Measurements from ENCODE around the gene OLA1. TPM values are rescaled to one million over a fixed set of nuclear protein-coding genes. Genes with fewer than 3 reads are reported as not detected.

Gene OLA1
- total RNA-seq, 1 experiment from 2014 or later: 109 TPM

- no peak overlapping the region for H3K4me3 Mint-ChIP-seq
- H3K4me1 Mint-ChIP-seq: no peaks in the 10 kb centered on the region
These were observed 86.8 kb downstream of the OLA1 start for GRCh38 chr2:174161490-174161889.

GRCh38 chr2:174158003-174158402, 90.3 kb downstream of the OLA1 start:
- peaks cover 11% of the 10 kb centered on the region for H3K4me1 Mint-ChIP-seq
- H3K27me3 Mint-ChIP-seq (ENCODE audit: low read depth): no peaks in the 10 kb centered on the region
- peak; percentile 69 for DNase-seq (ENCODE audit: low spot score)
- ATAC-seq: peak; percentile 97
- no peak overlapping the region for H3K27ac Mint-ChIP-seq
- no peaks in the 10 kb centered on the region for H3K9me3 Mint-ChIP-seq
- TF ChIP-seq IRF1 (CRISPR knock-in tag; IDR thresholded peaks at IDR 0.05) (no peak), ZNF121 (CRISPR knock-in tag; IDR thresholded peaks at IDR 0.05) (peak; percentile 55; the same call in 1 of the 2 replicates)
- POLR2A ChIA-PET: no interaction called here
- no peaks in the 10 kb centered on the region for H3K36me3 Mint-ChIP-seq
- H3K4me3 Mint-ChIP-seq: no peak overlapping the region
- CTCF ChIA-PET: interaction anchor here (0.6 to 1.8 kb wide), 15 partner anchors 9 to 376 kb away, joined by 3 to 30 read pairs (median 3); no protein-coding TSS in a partner anchor

More at GRCh38 chr2:174161490-174161889, 86.8 kb downstream of the OLA1 start:
- ChIA-PET CTCF (interaction anchor here (0.6 to 1.6 kb wide), 3 partner anchors 16 to 462 kb away, joined by 3 to 8 read pairs (median 4); no protein-coding TSS in a partner anchor), POLR2A (no interaction called here)
- Mint-ChIP-seq H3K27me3 (ENCODE audit: low read depth) (no peaks in the 10 kb centered on the region), H3K9me3 (peaks cover 9% of the 10 kb centered on the region), H3K36me3 (no peaks in the 10 kb centered on the region), H3K27ac (no peak overlapping the region)
- TF ChIP-seq TEAD4 (CRISPR knock-in tag; IDR thresholded peaks at IDR 0.05) (no peak), GRHL2 (CRISPR knock-in tag; IDR thresholded peaks at IDR 0.05; ENCODE audit: insufficient replicate concordance, severe bottlenecking) (no peak), NR2C2 (CRISPR knock-in tag; IDR thresholded peaks at IDR 0.05) (no peak), SMAD3 (CRISPR knock-in tag; IDR thresholded peaks at IDR 0.05; ENCODE audit: borderline replicate concordance) (no peak), SMAD4 (CRISPR knock-in tag; IDR thresholded peaks at IDR 0.05) (no peak), ZNF281 (CRISPR knock-in tag; IDR thresholded peaks at IDR 0.05) (no peak), MXD4 (CRISPR knock-in tag; IDR thresholded peaks at IDR 0.05; ENCODE audit: borderline replicate concordance) (no peak)
- TF ChIP-seq, protein P1, sequence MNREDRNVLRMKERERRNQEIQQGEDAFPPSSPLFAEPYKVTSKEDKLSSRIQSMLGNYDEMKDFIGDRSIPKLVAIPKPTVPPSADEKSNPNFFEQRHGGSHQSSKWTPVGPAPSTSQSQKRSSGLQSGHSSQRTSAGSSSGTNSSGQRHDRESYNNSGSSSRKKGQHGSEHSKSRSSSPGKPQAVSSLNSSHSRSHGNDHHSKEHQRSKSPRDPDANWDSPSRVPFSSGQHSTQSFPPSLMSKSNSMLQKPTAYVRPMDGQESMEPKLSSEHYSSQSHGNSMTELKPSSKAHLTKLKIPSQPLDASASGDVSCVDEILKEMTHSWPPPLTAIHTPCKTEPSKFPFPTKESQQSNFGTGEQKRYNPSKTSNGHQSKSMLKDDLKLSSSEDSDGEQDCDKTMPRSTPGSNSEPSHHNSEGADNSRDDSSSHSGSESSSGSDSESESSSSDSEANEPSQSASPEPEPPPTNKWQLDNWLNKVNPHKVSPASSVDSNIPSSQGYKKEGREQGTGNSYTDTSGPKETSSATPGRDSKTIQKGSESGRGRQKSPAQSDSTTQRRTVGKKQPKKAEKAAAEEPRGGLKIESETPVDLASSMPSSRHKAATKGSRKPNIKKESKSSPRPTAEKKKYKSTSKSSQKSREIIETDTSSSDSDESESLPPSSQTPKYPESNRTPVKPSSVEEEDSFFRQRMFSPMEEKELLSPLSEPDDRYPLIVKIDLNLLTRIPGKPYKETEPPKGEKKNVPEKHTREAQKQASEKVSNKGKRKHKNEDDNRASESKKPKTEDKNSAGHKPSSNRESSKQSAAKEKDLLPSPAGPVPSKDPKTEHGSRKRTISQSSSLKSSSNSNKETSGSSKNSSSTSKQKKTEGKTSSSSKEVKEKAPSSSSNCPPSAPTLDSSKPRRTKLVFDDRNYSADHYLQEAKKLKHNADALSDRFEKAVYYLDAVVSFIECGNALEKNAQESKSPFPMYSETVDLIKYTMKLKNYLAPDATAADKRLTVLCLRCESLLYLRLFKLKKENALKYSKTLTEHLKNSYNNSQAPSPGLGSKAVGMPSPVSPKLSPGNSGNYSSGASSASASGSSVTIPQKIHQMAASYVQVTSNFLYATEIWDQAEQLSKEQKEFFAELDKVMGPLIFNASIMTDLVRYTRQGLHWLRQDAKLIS (CRISPR knock-in tag; IDR thresholded peaks at IDR 0.05; ENCODE audit: borderline replicate concordance): no peak
- TF ChIP-seq, protein P2, sequence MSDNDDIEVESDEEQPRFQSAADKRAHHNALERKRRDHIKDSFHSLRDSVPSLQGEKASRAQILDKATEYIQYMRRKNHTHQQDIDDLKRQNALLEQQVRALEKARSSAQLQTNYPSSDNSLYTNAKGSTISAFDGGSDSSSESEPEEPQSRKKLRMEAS (CRISPR knock-in tag; IDR thresholded peaks at IDR 0.05): no peak
- TF ChIP-seq, protein P3, sequence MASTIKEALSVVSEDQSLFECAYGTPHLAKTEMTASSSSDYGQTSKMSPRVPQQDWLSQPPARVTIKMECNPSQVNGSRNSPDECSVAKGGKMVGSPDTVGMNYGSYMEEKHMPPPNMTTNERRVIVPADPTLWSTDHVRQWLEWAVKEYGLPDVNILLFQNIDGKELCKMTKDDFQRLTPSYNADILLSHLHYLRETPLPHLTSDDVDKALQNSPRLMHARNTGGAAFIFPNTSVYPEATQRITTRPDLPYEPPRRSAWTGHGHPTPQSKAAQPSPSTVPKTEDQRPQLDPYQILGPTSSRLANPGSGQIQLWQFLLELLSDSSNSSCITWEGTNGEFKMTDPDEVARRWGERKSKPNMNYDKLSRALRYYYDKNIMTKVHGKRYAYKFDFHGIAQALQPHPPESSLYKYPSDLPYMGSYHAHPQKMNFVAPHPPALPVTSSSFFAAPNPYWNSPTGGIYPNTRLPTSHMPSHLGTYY (CRISPR knock-in tag; IDR thresholded peaks at IDR 0.05): no peak
- DNase-seq (ENCODE audit: low spot score): no peak
- ATAC-seq: no peak

DNA sequence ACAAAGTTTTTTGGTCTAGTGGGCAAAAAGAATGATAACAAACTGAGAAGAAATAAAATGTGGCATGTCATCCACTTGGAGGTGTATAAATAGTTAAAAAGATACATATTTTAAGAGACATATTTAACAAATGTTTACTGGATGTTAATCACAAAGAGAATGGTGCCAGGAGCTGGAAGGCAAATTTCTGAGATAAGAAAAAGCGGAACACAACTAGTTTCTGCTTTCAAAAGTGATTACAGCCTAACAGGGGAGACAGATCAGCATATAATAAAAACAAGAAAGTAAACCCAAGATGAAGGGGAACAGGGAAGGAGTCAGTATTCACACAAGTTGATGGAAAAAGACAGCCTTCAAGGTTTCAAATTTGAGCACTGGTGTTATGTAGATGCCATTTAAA, 91.3 kb downstream of the OLA1 start:
- H3K27me3 Mint-ChIP-seq (ENCODE audit: low read depth): no peaks in the 10 kb centered on the region
- H3K27ac Mint-ChIP-seq: no peak overlapping the region
- ChIA-PET CTCF (interaction anchor here (0.6 to 1.6 kb wide), 3 partner anchors 184 to 858 kb away, joined by 3 to 5 read pairs (median 3); no protein-coding TSS in a partner anchor), POLR2A (no interaction called here)
- ATAC-seq (no peak), DNase-seq (ENCODE audit: low spot score) (no peak)
- no peaks in the 10 kb centered on the region for H3K9me3 Mint-ChIP-seq
- peaks cover 11% of the 10 kb centered on the region for H3K4me1 Mint-ChIP-seq
- H3K4me3 Mint-ChIP-seq: no peak overlapping the region
- H3K36me3 Mint-ChIP-seq: no peaks in the 10 kb centered on the region
- TF ChIP-seq E2F5 (CRISPR knock-in tag; IDR thresholded peaks at IDR 0.05) (no peak), MXD4 (CRISPR knock-in tag; IDR thresholded peaks at IDR 0.05; ENCODE audit: borderline replicate concordance) (no peak), ZNF396 (CRISPR knock-in tag; IDR thresholded peaks at IDR 0.05; ENCODE audit: borderline replicate concordance) (no peak), IRF1 (CRISPR knock-in tag; IDR thresholded peaks at IDR 0.05) (no peak), NR2C2 (CRISPR knock-in tag; IDR thresholded peaks at IDR 0.05) (no peak), USF1 (CRISPR knock-in tag; IDR thresholded peaks at IDR 0.05) (no peak)
- TF ChIP-seq, protein P4, sequence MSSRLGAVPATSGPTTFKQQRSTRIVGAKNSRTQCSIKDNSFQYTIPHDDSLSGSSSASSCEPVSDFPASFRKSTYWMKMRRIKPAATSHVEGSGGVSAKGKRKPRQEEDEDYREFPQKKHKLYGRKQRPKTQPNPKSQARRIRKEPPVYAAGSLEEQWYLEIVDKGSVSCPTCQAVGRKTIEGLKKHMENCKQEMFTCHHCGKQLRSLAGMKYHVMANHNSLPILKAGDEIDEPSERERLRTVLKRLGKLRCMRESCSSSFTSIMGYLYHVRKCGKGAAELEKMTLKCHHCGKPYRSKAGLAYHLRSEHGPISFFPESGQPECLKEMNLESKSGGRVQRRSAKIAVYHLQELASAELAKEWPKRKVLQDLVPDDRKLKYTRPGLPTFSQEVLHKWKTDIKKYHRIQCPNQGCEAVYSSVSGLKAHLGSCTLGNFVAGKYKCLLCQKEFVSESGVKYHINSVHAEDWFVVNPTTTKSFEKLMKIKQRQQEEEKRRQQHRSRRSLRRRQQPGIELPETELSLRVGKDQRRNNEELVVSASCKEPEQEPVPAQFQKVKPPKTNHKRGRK (CRISPR knock-in tag; IDR thresholded peaks at IDR 0.05; ENCODE audit: borderline replicate concordance): no peak

All from WTC11 (cell line).